GM19397 (cell line): ENCODE results near the gene LMNTD2.
A peak's percentile ranks its signal among the peaks of the same experiment; 100 is the strongest.

Experiments used
- ATAC-seq: cut with Tn5 transposase; IDR thresholded peaks from one replicate; pipeline ENCODE4 v1.9.1; 2021; ENCODE audit warnings: mild to moderate bottlenecking, moderate library complexity; ENCODE audit not compliant: unreplicated experiment

Gene LMNTD2

GRCh38 chr11:535519-536454 lies 24.8 kb downstream of the LMNTD2 start, which contains the start of gene HRAS:
HRAS (minus strand) TSS chr11:535576.
- peak; percentile 71 for ATAC-seq

- no peak for ATAC-seq
These were observed 25.4 kb downstream of the LMNTD2 start for GRCh38 chr11:535210-535518.

GRCh38 chr11:534396-535209 lies 25.9 kb downstream of the LMNTD2 start:
- ATAC-seq: no peak

GRCh38 chr11:533586-534395 lies 26.7 kb downstream of the LMNTD2 start:
- ATAC-seq: no peak

GRCh38 chr11:532986-533585 lies 27.5 kb downstream of the LMNTD2 start:
- no peak for ATAC-seq

GRCh38 chr11:532527-532985 lies 28.0 kb downstream of the LMNTD2 start:
- no peak for ATAC-seq

- ATAC-seq: no peak
These were observed 28.5 kb downstream of the LMNTD2 start for GRCh38 chr11:531919-532526.

GRCh38 chr11:530960-531831 lies 29.3 kb downstream of the LMNTD2 start:
- ATAC-seq: no peak

- ATAC-seq: no peak
These were observed 30.7 kb downstream of the LMNTD2 start for GRCh38 chr11:529728-530411.

- no peak for ATAC-seq
These were observed 31.5 kb downstream of the LMNTD2 start for GRCh38 chr11:528815-529727.

- ATAC-seq: no peak
These were observed 32.2 kb downstream of the LMNTD2 start for GRCh38 chr11:528166-528814.

GRCh38 chr11:526192-526591 lies 34.3 kb downstream of the LMNTD2 start:
- ATAC-seq: no peak

- ATAC-seq: no peak
These were observed 39.3 kb downstream of the LMNTD2 start for GRCh38 chr11:521177-521688.

- ATAC-seq: no peak
These were observed 39.9 kb downstream of the LMNTD2 start for GRCh38 chr11:520428-521176.

GRCh38 chr11:518463-519202 lies 41.9 kb downstream of the LMNTD2 start:
- peak; percentile 90 for ATAC-seq
